Measurements from ENCODE around the gene SLC35F2.
A peak's percentile ranks its signal among the peaks of the same experiment; 100 is the strongest.
"Not testable (repeated sequence)": the region's sequence is repeated elsewhere in the genome, so short reads cannot be mapped to it uniquely, and the experiment has no call there.

Gene SLC35F2

DNA sequence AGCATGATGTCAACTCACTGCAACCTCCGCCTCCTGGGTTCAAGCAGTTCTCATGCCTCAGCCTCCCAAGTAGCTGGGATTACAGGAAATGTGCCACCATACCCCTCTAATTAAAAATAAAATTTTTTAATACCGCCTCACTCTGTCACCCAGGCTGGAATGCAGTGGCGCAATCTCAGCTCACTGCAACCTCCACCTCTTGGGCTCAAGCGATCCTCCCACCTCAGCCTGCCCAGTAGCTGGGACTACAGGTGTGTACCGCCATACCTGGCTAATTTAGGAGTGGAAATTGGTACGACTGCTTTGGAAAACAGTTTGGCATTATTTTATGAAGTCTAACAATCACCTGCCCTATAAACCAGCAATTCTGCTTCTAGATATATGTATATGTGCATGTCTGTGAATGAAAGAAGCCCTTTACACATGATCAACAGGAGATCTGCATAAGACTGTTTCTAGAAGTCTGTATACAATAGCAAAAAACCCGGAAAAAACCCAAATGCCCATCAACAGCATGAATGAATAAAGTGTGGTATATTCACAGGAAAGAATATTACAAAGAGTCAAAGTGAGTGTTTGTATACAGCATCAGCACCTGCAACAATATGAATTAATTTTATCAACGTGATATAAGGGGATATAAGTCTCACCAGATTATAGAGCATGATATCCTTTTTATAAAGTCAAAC is 16.0 kb downstream of the SLC35F2 start:
- no peak for DNase-seq (ENCODE audit: low spot score)

DNA sequence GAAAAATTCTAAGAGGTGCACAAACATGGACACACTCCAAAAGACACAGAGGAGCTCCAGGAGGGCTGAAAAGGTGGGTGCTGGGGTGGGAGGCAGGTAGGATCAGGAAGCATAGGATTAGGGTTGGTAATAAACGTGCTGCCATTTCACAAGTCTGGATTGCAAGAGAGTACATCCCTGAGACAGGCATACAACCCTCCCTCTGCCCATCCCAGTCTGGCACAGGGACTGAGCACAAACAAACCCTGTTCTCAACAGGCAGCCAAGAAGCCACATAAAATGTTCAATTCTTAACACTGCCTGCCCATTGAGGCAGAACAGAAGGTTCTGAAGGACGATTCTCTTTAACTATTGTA is 18.5 kb downstream of the SLC35F2 start:
- DNase-seq (ENCODE audit: low spot score): no peak

DNA sequence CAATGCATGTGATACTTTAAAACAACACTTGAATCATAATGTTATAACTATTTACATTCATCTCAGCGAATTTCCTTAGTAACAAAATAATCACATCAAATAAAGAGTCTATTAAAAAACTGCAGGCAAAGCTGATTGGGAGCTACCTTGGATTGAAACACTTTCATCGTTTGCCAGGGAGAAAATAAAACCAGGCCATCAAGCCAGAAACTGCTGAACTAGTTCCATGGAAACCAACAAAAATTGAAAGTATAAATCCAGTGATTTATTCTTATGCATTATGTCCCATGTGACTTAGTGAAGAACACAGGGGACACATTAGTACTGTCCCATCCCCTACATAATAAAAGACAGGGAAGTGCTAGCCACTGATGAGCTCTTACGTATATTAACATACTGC is 21.7 kb downstream of the SLC35F2 start:
- DNase-seq (ENCODE audit: low spot score): no peak

DNA sequence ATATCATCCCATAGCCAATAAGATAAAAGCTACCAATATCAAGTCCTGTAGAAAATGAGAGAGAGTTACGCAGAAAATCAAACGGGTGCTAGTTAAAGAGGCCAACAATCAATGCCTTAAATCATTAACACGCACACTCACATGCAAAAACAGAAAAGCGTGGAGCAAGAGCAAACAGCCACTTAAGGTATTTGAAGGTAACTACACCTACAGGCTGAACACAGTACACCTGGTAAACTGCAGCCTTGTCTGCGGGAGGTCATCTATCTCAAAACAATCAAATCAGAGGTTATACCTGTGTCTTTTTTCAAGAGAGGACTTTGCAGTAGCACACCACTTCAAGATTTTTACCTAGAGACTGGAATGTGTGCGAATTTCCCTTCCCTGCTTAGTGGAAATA is 23.6 kb downstream of the SLC35F2 start:
- no peak for DNase-seq (ENCODE audit: low spot score)

DNA sequence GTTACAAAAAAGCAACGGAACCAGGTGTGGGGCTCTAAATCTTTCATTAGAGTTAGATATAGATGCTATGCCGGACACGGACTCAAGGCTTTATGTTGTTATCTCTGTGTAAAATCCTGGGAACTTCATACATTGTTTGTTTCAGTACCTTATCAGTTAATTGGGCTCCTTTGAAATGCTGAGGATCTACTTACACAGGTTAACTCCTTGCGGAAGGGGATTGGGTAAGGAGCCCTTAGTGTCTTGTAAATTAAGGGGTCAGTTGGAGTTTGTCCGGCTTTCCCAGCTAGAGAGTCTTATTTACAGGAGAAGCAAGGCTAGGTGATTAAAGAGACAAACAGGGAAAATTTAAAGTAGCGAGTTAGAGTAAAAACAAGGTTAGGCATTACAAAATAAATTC is 24.7 kb downstream of the SLC35F2 start:
- DNase-seq (ENCODE audit: low spot score): not testable (repeated sequence)

DNA sequence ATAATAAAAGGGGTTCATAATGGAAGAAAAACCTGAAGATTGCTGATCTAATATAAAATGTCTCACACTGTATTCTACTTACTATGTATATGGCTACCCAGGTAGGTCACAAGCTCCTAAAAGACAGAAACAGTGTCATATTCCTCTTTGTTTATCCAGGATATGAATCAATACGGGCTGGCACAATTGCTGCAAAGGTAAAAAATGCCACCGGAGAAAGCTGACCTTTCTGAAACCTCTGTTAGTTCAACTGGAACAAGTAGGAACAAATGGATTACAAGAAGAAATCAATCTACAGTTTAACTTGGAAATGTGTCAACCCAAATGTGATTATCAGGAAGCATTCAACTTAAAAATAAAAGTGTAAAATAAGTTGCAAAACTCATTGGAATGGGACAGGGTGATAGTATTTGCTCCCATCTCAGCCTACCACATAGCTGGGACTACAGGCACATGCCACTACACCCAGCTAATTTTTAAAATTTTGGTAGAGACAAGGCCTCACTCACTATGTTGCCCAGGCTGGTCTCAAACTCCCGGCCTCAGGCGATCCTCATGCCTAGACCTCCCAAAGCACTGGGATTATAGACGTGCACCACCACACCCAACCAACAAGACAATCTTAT is 27.6 kb downstream of the SLC35F2 start:
- DNase-seq (ENCODE audit: low spot score): no peak

DNA sequence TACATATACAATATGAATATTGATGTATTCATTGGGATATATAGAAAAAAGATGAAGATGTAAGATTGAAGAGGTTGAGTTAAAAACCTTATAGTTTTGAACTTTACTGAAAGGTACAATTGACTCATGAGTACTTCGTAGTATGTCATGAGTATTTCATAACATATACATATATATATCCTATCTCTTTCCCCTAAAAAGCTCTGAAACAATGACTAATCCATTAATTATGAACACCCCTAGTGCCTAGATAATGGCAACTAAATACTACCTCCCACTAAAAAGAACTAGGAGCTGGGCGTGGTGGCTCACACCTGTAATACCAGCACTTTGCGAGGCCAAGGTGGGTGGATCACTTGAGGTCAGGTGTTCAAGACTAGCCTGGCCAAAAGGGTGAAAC is 31.5 kb downstream of the SLC35F2 start:
- DNase-seq (ENCODE audit: low spot score): no peak

DNA sequence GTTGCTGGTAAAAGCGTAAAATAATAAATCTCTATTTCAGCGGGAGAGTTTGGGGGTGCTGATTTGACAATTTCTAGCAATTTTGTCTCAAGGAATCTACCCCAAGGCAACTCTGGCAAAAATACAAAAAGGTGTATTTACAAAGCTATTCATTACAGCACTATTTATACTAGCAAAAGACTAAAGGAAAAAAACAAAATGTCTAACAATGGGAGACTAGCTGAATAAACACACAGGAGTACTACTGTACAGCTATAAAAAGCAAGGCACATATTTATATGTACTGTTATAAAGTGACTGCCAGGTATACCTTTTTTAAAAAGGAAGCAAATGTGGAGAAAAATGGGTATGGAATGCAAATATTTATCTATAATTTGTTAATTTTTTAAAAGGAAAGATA is 32.7 kb downstream of the SLC35F2 start:
- no peak for DNase-seq (ENCODE audit: low spot score)

DNA sequence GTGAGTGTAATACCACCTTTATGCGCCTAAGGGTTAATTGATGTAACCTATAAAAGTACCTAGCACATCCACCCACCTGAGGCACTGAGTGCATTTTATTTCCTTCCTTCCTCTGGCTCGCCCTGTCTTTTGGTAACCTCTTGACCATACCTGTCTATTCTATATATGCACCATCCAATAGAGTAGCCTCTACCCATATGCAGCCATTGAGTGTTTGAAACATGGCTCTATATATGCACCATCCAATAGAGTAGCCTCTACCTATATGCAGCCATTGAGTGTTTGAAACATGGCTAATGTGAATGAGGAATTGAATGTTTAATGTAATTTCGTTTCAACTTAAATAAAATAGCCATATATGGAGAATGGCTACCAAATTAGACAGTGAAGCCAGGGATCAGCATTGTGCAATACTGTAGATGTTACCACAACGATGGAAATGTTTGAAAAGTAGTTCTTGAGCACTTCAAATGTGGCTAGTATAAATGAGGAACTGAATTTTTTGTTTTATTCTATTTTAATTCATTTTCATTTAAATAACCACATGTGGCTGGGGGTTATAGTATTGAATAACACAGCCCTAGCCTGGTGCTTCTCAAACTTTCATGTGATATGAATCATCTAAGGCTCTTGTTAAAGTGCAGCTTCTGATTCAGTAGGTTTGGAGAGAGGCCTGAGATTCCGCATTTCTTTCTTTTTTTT is 33.8 kb downstream of the SLC35F2 start:
- no peak for DNase-seq (ENCODE audit: low spot score)

DNA sequence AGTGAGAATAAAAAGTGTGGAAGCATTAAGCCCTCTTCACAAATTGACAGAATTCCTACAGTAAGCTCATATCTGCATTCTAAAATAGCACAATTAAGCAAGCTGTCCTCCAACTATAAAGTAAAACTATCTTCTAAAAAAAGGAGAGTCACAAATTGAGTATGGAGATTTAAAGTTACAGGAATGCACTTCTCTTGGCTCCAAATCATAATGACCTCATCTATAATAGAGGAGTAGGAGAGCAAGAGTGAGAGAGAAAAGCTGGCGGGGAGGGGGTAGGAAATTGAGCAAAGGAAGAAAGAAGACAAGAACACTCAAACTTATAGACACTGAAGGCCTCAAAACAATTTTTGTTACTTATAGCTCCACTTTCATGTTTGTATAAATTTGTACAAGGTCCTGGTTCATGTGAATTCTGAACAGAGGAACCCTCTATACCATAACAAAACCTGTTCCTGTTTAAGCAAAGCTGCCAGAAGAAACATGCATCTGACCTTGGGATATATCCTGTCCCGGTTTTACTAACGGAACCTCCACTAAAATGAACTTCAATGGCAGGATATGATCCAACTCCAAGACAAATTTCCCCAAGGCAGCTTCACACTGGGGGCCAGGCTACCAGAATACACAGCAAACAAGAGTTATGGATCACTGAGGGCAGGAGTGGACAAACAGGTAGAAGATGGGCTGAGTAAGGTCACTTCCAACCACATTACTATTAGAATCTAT is 37.2 kb downstream of the SLC35F2 start:
- peak; percentile 14 for DNase-seq (ENCODE audit: low spot score)

DNA sequence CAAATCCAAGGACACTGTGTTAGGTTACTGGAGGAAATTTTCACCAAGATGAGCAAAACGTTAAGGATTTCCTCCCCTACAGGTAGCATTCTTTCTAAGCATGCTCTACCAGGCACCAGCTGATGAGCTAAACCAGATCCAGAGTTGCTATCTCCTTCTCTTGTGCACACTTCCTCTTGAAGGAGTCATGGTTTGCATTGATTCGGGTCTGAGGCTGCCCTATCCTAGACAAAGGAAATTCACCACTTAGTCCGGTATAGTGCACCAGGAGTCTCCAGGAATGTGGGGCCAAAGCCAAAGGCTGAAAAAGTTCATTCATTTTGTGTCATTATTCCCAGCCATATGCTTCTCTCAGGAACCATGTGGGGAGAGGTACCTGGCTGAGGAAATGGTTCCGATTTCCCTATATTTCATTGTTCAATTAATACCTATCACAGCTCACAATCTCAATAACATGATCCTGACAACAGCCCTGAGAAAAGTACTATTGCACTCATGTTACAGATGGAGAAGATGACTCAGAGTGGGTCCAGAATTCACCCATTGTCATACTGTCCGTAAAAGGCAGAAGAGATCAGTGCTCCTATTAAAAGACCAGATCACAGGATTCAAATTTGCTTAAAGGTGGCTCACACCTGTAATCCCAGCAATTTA is 39.1 kb downstream of the SLC35F2 start:
- no peak for DNase-seq (ENCODE audit: low spot score)

DNA sequence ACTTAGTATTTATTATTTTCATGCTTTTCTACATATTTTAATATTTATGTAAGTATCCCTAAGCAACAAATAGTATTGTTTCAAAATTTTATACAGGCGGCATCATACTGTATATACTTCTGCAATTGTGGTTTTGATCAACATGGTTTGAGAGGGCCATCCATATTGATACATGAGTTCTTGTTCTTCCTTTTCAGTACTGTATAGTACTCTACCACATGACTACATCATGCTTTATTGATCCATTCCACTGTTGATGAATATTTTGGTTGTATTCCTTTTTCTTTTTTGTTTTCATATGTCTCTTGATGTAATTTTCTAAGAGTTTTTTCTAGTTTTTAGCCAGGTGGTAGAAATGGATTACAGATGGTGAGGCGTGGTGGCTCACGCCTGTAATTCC is 40.1 kb downstream of the SLC35F2 start:
- DNase-seq (ENCODE audit: low spot score): no peak

DNA sequence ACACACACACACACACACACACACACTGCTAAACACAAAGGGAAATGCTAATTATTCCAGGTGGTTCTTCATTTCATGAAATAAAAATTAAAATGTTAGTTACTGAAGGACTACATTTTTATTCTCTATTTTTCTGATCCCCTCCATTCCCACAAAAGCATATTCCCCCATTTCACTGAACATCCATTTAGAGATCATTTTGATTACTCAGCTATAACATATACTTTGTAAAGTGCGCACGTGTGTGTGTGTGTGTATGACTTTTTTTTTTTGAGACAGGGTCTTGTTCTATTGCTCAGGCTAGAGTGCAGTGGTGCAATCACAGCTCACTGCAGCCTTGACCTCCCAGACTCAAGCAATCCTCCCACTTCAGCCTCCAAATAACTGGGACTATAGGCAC is 42.6 kb downstream of the SLC35F2 start:
- DNase-seq (ENCODE audit: low spot score): no peak

DNA sequence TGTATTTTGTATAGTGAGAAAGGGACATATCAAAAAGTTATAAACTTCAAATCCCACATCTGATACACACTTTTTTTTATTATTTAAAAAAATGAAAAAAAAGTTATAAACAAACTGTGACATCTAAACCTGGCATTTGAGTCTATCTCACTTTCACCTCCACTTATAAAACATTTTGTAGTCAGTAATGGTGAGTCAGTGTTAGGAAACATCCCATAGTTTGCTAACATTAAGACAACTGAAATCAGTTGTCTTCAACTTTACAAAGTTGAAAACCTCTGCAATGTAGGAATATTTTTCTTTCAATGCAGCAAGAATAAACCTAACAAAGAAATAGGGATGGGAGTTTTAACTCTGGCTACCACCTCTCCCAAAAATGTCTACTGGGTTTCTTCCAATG is 47.7 kb downstream of the SLC35F2 start:
- DNase-seq (ENCODE audit: low spot score): no peak

DNA sequence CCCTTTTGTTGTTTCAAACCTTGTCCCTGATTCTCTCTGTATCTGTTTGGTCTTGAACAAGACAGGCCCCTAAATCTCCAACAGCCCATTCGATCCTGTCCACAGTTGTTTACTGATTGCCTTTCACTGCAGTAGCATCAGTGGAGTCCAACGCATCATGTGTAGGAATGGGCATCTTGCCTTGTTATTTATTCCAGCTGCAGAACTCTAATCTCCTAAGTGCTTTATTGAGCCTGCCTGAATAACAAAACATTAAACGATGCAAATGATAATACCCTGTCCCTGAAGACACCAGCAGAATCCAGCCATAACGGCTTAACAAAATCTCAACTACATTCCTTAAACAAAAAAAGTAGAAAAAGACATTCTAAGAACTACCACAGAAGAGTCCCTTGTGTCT is 50.1 kb downstream of the SLC35F2 start:
- DNase-seq (ENCODE audit: low spot score): no peak

DNA sequence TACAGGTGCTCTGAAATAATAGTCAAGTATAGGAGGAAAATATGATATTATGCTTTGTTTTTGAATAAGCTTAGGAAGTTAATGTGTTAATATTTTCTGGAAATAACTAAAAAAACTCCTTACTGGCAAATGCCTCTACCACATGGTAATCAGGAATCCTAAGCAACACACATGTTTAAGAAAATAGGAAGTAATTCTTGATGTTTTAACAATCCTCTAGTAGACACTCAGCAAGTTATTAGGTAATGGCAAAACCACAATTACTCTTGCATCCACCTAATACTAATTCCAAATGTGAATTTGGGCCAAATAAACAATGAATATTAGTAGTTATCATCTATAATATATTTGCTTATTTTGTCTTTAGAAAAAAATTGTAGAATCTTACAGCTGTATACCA is 53.6 kb downstream of the SLC35F2 start:
- no peak for DNase-seq (ENCODE audit: low spot score)

DNA sequence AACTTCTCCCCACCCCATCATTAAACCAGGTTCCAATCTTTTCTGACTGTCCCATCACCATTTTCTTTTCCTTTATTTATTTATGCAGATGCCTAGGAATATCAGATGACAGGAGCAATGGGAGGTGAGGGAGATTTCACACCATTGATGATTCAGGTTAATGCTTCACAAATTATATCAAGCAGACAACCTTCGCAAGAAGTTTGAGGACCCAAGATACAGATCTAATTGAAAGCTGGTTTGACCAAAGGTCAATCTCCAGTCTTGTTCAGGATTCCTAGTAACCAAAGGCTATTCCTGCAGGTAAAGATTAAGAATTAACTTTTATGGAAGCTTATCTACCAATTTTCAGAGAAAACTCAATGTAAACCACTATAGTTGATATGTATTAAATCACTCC is 54.4 kb downstream of the SLC35F2 start:
- no peak for DNase-seq (ENCODE audit: low spot score)

DNA sequence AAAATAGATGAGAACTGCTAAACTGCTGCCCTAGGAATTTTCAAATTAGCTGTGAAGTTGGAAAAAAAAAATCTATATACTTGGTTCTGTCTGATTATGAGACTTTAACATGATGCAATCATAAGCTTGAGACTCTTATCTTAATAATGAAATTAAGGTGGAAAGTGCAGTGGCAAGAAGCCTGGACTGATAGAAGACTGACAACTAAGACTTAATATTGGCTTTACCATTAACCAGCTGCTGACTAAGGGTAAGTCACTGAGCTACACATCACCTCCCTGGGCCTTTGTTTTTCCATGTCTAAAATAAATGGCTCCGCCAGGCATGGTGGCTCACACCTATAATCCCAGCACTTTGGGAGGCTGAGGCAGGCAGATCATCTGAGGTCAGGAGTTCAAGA is 56.9 kb downstream of the SLC35F2 start:
- no peak for DNase-seq (ENCODE audit: low spot score)

DNA sequence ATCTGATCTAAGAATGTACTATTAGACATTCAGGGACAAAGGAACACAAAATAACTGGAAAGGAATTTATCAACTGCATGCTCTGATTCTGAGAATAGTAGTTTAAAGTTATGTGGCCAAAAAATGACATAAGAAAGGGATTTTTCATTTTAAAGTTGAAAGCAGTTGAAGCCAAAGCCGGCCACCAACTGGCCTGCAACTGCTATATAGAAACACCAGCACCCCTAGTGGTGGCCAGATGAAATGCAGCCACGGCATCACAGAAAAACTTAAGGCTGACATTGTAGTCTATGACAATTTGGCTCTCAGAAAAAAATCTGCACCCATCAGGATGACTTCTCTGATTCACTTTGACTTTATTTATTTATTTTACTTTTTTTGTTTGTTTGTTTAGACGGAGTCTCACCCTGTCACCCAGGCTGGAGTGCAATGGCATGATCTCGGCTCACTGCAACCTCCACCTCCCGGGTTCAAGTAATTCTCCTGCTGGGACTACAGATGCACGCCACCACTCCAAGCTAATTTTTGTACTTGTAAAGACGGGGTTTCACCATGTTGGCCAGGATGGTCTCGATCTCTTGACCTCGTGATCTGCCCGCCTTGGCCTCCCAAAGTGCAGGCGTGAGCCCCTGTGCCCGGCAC is 59.2 kb downstream of the SLC35F2 start:
- peak; percentile 58 for DNase-seq (ENCODE audit: low spot score)

DNA sequence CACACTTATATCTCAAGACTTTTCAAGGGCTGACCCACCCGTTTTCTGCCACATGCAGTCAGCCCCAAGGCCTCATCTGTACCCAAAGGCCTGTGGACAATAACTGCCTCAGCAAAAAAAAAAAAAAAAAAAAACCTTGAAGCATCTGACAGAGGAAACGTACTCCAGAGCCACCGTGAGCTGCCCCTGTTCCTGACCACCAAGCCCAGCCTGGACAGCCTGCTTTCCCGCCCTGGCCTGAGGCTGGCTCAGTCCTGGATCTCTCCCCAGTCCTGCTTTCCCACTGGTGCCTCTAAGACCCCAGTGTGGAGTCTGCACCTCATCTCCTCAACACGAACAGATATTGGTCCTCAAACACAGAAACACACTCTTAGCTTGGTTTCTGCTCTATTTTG is 66.5 kb downstream of the SLC35F2 start:
- no peak for DNase-seq (ENCODE audit: low spot score)

DNA sequence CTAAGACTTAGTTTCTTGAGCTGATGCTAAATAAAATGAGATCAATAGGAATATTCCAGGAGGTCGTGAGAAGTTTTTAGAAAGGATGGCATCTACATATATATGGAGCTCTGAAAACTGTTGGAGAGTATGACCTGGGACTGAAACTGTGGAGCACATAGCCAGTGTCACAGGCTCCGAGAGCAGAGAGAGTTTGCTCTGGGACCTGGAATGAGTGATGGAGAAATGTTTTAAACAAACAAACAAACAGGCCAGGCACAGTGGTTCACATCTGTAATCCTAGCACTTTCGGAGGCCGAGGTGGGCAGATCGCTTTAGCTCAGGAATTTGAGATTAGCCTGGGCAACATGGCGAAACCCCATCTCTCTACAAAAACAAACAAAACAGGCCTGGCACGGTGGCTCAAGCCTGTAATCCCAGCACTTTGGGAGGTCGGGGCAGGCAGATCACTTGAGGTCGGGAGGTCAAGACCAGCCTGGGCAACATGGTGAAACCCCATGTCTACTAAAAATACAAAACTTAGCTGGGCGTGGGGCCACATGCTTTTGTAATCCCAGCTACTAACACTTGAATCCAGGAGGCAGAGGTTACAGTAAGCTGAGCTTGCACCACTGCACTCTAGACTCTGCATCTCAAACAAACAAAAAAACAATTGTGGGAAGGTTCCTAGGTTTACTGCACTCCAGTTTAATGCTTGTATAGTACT is 67.1 kb downstream of the SLC35F2 start:
- DNase-seq (ENCODE audit: low spot score): no peak

All from hepatic stellate cell (primary cell).